Measurements from ENCODE around the gene TAF6L.

DNA sequence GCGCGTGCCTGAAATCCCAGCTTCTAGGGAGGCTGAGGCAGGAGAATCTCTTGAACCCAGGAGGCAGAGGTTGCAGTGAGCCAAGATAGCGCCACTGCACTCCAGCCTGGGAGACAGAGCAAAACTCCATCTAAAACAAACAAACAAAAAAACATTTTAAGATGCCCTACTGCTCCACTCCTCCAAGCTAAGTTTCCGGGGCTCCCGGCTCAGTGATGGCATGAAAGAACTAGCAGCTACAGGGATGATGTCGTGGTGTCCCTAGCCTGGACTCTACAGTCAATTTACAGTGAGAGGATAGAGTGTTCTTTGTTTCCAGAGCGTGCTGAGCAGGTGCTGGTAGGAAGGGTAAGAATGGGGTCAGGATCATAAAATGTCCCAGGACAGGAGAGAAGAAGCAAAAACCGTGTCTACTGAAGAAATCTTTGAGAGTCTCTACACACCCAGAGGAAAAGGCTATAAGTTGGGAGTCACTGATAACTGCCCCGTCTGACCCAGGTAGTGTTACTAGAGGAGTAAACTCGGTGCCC is 16.0 kb upstream of the TAF6L start:
- TF ChIP-seq, protein P1, sequence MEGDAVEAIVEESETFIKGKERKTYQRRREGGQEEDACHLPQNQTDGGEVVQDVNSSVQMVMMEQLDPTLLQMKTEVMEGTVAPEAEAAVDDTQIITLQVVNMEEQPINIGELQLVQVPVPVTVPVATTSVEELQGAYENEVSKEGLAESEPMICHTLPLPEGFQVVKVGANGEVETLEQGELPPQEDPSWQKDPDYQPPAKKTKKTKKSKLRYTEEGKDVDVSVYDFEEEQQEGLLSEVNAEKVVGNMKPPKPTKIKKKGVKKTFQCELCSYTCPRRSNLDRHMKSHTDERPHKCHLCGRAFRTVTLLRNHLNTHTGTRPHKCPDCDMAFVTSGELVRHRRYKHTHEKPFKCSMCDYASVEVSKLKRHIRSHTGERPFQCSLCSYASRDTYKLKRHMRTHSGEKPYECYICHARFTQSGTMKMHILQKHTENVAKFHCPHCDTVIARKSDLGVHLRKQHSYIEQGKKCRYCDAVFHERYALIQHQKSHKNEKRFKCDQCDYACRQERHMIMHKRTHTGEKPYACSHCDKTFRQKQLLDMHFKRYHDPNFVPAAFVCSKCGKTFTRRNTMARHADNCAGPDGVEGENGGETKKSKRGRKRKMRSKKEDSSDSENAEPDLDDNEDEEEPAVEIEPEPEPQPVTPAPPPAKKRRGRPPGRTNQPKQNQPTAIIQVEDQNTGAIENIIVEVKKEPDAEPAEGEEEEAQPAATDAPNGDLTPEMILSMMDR (IDR thresholded peaks at IDR 0.05): no peak
- no peak for TF ChIP-seq POLR2A (IDR thresholded peaks at IDR 0.05)

Measured in testis (tissue), 2 donors.